ENCODE results near the gene MPC1.
A peak's percentile ranks its signal among the peaks of the same experiment; 100 is the strongest.
"Not testable (repeated sequence)": the region's sequence is repeated elsewhere in the genome, so short reads cannot be mapped to it uniquely, and the experiment has no call there.

Gene MPC1

GRCh38 chr6:166405386-166405785 lies 22.6 kb upstream of the MPC1 start:
- no peak for DNase-seq

GRCh38 chr6:166402582-166403277 lies 20.0 kb upstream of the MPC1 start:
- DNase-seq, result no peak

- peak in 1 of 2 experiments; percentile 40 for DNase-seq
Measured at GRCh38 chr6:166400649-166401250, 18.0 kb upstream of the MPC1 start.

- DNase-seq, result no peak
Measured at GRCh38 chr6:166400181-166400580, 17.4 kb upstream of the MPC1 start.

DNA sequence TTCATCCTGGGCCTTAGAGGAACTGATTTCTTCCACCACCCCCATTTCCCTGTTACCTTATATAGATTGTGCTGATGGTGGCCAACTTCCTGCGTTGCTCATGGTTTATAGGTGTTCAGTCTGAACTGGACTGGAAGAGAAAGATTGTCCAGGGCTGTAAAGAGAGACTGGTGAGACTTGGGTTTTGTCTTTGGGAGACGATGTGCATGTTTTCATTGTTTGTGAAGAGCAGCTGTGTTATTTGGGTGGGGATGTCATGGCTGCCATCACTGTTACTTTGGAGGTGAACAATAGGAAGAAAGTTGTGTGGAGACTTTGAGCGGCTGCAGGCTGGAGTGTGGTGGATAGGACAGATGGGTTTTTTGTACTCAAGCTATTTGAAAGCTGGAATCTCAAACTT lies 15.6 kb upstream of the MPC1 start:
- DNase-seq, result no peak

GRCh38 chr6:166397849-166398248 lies 15.1 kb upstream of the MPC1 start:
- DNase-seq, result no peak

- DNase-seq, result no peak
Measured at GRCh38 chr6:166395778-166396177, 13.0 kb upstream of the MPC1 start.

DNA sequence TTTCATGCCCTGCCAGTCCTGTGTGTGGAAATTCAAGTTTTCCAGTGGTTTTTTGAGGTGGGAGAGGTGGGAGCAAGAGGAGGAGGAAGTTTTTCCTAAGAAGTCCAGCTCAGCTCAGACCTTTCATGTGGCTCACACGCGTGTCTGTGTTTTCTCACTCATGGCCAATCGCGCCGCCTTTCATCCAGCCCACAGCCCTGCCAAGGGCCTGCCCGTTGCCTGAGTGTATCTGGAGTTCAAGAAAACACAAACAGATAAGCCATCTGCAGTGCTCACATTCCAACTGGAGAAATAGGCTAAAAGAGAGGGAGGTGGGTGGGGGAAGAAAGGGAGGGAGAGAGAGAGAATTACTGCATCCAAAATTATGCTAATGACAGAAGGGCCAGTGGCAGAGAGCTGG lies 12.6 kb upstream of the MPC1 start:
- no peak for DNase-seq

- no peak for DNase-seq
Measured at GRCh38 chr6:166394036-166394892, 11.5 kb upstream of the MPC1 start.

DNA sequence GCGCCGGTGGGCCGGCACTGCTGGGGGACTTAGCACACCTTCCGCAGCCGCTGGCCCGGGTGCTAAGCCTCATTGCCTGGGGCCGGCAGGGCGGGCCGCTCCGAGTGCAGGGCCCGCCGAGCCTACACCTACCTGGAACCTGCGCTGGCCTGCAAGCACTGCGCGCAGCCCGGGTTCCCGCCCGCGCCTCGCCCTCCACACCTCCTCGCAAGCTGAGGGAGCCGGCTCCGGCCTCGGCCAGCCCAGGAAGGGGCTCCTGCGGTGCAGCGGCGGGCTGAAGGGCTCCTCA lies 10.7 kb upstream of the MPC1 start:
- no peak for DNase-seq

DNA sequence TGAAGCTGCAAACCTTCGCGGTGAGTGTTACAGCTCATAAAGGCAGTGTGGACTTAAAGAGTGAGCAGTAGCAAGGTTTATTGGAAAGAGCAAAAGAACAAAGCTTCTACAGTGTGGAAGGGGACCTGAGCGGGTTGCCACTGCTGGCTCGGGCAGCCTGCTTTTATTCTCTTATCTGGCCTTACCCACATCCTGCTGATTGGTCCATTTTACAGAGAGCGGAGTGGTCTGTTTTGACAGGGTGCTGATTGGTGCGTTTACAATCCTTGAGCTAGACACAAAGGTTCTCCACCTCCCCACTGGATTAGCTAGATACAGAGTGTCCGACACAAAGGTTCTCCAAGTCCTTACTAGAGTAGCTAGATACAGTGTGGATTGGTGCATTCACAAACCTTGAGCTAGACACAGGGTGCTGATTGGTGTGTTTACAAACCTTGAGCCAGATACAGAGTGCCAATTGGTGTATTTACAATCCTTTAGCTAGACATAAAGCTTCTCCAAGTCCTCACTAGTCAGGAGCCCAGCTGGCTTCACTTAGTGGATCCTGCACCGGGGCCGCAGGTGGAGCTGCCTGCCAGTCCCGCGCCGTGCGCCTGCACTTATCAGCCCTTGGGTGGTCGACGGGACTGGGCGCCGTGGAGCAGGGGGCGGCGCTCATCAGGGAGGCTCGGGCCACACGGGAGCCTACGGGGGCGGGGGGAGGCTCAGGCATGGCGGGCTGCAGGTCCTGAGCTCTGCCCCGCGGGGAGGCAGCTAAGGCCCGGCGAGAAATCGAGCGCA lies 10.2 kb upstream of the MPC1 start:
- not testable (repeated sequence) for DNase-seq

DNA sequence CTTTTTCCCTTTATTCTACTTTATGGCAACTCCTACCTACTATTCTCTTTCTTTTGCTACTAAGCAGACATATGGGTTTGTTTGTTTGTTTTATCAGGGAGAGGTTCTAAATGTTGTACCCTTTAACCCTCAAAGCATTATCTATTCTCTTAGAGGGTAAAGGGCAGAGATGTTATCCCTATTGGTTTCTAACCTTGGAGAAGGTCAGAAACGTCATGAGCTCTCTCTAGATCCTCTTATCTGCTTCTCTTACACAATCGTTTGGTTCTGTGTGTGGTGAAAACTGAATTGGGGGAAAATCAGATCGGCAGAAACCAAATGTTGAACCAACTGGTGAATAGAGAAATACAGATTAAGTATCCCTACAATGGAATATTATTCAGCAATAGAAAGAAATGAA lies 6.4 kb upstream of the MPC1 start:
- DNase-seq, result no peak

DNA sequence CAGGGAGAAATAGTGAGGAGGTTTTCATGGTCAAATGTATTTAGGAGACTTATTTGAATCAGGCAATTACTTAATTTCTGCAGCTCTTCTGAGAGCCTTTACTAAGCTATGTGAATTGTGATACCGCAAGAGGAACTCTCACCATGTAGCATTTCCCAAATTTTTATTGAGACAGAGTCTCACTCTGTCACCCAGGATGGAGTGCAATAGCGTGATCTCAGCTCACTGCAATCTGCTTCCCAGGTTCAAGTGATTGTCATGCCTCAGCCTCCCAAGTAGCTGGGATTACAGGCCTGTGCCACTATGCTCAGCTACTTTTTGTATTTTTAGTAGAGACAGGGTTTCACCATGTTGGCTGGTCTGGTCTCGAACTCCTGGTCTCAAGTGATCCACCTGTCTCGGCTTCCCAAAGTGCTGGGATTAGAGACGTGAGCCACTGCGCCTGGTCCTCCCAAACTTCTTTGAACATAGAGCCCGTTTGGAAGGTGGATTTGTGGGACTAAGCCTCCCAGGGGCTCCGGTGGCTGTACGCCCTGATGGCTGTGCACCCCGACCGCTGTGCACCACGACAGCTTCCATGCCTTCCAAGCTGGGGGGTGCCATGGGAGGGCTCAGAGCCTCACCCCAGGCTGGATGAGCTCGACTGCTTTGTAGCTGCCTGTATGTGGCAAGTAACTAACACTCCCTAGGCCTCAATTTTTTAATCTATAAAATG lies 5.7 kb upstream of the MPC1 start:
- no peak for DNase-seq

- DNase-seq, result no peak
Measured at GRCh38 chr6:166387642-166388289, 5.0 kb upstream of the MPC1 start.

DNA sequence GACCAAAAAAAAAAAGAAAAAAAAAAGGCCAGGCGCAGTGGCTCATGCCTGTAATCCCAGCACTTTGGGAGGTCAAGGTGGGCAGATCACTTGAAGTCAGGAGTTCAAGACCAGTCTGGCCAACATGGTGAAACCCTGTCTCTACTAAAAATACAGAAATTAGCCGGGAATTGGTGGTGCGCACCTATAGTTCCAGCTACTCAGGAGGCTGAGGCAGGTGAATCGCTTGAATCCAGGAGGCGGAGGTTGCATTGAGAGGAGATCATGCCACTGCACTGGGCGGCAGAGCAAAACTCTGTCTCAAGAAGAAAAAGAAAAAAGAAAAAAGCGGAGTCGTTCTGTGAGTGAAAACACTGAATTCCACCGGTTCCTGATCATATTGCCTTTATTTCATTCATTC lies 4.4 kb upstream of the MPC1 start:
- not testable (repeated sequence) for DNase-seq

- no peak for DNase-seq
Measured at GRCh38 chr6:166386111-166386510, 3.4 kb upstream of the MPC1 start.

GRCh38 chr6:166383802-166384363 lies 1.1 kb upstream of the MPC1 start:
- DNase-seq, result not testable (repeated sequence)

GRCh38 chr6:166382500-166382932 lies 224 bp downstream of the MPC1 start:
- no peak for DNase-seq

DNA sequence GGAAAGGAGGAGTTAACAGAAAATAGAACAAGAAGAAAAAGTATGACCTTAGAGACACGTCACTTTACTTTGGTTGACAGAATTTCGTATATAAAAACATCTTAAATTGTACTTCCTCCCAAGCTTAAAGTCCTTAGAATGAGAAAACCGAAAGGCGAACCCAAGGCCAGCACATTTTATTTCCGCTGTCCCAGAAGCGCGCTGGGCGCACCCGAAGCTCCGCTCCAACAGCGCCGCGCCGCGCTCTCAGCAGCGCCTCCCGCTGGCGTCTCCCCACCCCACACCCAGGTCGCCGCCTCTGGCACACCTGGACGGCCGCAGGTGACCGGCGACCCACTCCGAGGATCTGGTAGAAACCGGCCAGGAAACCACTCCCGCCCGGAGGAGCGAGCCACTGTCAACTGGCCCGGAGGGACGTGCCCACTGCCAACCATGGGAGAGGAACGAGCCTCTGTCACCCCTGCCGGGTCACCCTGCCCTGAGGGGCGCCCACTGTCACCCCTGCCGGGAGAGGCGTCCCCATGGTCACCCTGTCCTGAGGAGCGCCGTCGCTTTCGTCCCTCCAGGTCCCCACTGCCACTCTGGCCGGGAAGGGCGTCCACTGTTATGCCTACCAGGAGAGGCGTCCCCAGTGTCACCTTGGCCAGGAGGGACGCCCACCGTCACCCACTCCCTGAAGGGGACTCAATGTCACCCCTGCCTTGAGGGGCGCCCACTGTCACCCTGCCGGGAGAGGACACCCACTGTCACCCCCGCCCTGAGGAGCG lies 824 bp downstream of the MPC1 start:
- DNase-seq, result peak; percentile 18 to 33

GRCh38 chr6:166381381-166381732 lies 1.4 kb downstream of the MPC1 start:
- no peak for DNase-seq

- no peak for DNase-seq
Measured at GRCh38 chr6:166379800-166380199, 2.9 kb downstream of the MPC1 start.

Measured in NCI-H187 (cell line).